HCEC 1CT (cell line): Measurements from ENCODE around the gene MRPL20.
"Not testable (repeated sequence)": the region's sequence is repeated elsewhere in the genome, so short reads cannot be mapped to it uniquely, and the experiment has no call there.

Experiments
- DNase-seq: peaks from one replicate; pipeline ENCODE4 v3.0.0-alpha.2; 2017

Gene MRPL20

DNA sequence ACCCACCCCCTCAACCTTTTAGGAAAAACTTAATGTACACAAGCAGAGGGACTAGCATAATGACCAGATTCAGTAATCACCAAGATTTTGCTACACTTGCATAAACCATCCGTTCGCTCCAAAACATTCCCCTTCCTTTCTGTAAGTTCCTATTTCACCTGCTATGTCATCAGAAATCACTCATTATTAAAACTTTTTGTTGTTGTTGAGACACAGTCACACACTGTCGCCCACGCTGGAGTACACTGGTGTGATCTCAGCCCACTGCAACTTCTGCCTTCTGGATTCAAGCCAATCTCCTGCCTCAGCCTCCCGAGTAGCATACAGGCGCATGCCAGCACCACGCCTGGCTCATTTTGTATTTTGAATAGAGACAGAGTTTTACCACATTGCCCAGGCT lies 3.4 kb downstream of the MRPL20 start:
- no peak for DNase-seq

- not testable (repeated sequence) for DNase-seq
Measured at GRCh38 chr1:1402901-1403392, 4.1 kb downstream of the MRPL20 start.

- peak; percentile 60 for DNase-seq
Measured at GRCh38 chr1:1402072-1402900, 4.8 kb downstream of the MRPL20 start.

- DNase-seq, result no peak
Measured at GRCh38 chr1:1401457-1402010, 5.6 kb downstream of the MRPL20 start.

- DNase-seq, result no peak
Measured at GRCh38 chr1:1400576-1401456, 6.3 kb downstream of the MRPL20 start.

- DNase-seq, result peak; percentile 20
Measured at GRCh38 chr1:1399872-1400575, 7.1 kb downstream of the MRPL20 start.

DNA sequence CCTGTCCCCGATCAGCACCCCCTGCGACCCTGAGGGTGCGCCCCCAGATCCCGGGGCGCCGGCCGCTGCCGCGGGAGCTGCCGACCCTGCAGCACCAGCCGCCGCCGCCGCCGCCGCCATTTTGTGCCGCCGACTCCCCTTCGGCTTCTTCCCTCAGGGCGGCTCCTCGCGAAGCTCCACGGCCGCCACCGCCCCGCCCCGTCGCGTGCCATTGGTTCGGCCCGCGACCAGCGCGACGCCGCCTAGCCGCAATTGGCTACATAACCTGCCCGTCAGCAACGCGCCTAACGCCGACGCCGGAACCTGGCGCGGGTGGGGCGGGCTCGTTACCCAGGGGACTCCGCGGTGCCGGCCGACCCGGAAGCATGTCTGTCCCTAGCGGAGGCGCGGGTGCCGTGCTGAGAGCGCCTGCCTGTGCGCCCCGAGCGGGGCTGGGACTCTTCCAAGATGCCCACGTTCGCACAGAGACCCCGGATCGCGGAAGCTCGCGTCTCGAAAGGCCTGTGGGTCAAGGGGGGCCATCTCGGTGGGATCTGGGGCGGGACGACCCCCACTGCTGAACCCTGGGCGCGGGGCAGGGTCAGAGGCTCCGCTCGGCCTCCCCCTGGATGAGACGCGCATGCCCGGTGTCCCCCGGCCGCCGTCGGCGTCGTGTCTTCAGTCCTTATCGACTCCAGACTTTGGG lies 7.8 kb downstream of the MRPL20 start, which contains the start of gene CCNL2:
TSS of gene CCNL2 (minus strand) at position 149 of the 685 bp plus-strand sequence. CDS start at position 120, 29 bp downstream.
- DNase-seq, result peak; percentile 97

DNA sequence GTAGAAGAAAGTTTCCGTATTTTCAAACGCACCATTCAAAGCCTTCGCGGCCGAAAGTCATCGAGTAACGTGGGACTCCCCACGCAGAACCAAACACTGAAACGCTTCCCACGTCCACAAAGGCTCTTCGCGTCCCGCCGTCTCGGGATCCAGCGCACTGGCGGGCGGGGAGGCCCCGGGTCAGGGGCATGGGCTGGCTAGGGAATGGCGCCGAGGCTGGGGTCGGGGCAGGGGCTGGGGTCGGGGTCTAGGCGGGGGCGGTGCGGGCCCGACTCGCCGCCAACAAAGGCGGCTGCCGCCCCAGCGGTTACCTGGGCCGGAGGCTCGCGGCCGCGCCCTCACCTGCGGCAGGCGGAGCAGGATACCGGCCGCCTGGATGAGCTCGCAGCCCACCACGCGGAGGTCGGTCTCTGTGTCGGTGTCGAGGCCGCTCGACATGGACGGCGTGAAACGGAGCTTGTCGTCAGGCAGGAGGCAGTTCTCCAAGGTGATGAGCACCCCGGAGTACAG lies 8.4 kb downstream of the MRPL20 start:
- no peak for DNase-seq

GRCh38 chr1:1397839-1398523 lies 9.1 kb downstream of the MRPL20 start:
- no peak for DNase-seq

DNA sequence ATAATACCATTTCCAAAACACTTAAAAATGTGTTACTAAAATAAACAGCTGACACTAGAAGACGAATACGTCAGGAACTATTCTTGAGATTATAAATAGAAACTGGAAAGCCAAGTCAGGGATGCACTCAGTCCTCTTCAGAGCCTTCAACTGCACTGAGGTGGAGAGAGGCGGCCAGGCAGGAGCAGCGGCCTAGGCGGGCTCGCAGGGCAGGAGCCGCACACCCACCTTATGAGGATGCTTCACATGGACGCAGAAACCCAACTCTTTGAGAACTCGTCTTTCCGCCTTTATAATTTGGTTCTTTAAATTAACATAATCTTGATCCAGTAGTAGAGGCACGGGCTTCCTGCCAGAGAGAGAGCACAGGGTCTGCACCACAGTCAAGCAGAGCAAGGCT lies 11.9 kb downstream of the MRPL20 start:
- no peak for DNase-seq

GRCh38 chr1:1394116-1394515 lies 13.0 kb downstream of the MRPL20 start:
- no peak for DNase-seq

DNA sequence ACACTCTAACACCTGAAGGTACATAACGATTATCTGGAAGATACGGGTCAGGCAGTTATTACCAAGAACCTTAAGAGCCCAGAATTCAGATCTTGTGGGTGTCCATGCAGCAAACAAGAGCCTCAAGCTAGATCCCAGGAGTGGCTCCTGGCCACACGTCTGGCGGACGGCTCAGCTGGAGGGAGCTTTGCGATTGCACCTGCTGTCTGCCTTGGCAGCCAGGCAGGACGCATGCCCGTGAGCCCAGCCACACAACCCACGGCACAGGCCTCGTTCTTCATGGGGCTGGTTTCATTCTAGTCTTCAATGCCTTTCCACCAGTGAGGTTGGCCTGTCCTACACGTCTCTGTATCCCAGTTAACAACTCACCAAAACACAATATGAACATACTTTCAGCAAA lies 13.7 kb downstream of the MRPL20 start:
- DNase-seq, result no peak

DNA sequence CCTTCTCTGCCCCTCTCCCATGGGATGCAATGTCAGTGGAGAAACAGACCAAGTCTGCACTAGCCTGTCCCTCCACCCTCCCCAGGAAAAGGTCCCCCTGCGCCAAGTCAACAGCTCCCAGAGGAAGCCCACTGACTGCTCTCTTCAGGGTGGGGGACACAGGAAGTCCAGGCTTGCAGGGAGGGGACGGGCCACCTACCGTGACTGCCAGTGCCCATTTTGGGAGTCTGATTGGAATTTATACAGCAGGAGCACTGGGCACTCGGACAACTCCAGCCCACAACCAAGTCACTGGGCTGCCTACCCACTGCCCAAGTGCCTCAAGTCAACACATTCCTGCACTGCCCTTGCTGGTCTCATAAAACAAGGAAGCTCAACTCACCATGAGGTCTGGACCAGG lies 14.1 kb downstream of the MRPL20 start:
- no peak for DNase-seq

- no peak for DNase-seq
Measured at GRCh38 chr1:1391225-1391624, 15.9 kb downstream of the MRPL20 start.

DNA sequence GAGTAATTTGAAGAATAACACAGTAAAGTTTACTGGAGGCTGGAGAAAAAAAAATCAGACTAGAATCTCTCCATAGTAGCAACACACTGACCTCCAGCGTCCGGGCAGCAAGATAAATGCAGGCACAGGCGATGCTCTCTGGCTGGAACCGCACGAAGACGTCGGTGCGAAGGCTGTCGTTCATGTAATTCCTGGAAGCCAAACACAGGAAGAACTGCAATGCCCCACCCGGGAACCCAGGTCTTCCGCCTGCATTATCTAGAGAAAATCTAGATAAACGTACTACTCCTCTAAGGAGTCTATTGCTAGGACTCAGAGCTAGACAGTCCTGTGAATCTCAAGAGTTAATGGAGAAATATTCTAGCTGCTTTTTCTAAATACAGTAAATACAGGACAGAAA lies 16.4 kb downstream of the MRPL20 start:
- no peak for DNase-seq

DNA sequence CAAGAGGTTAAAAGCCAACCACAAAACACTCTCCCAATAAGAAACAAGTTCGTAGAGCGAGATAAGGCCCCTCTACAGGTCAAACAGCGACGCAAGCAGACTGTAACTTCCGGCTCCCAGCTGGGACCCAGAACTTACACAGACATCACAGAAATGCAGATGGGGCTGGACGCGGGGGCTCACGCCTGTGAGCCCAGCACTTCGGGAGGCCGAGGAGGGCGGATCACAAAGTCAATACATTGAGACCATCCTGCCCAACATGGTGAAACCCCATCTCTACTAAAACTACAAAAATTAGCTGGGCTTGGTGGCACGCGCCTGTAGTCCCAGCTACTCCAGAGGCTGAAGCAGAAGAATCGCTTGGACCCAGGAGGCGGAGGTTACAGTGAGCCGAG lies 19.0 kb downstream of the MRPL20 start:
- DNase-seq, result no peak

- DNase-seq, result no peak
Measured at GRCh38 chr1:1387098-1388077, 19.7 kb downstream of the MRPL20 start.

GRCh38 chr1:1385931-1386330 lies 21.2 kb downstream of the MRPL20 start:
- no peak for DNase-seq

GRCh38 chr1:1385339-1385738 lies 21.8 kb downstream of the MRPL20 start:
- DNase-seq, result not testable (repeated sequence)

DNA sequence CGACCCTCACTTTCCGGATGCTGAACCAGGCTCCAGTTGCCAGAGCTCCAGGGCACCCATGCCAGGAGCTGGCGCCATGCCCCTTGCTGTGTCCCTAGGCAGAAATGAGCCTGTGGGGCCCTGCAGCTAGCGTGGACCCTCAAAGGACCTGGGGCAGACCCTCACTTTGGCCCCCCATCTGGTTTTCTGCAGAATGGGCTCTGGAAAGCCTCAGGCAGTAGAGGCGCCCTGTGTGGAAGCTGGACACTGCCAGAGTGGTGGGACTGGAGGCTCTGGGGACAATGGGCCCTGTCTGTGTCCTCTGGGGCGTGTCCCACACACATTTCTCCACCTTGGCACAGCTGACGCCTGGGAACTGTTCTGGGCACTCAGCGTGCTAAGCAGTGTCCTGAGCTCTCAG lies 25.8 kb downstream of the MRPL20 start:
- no peak for DNase-seq
